Measurements from ENCODE around the gene SMCO1.
"Not testable (repeated sequence)": the region's sequence is repeated elsewhere in the genome, so short reads cannot be mapped to it uniquely, and the experiment has no call there.

The SMCO1 gene

DNA sequence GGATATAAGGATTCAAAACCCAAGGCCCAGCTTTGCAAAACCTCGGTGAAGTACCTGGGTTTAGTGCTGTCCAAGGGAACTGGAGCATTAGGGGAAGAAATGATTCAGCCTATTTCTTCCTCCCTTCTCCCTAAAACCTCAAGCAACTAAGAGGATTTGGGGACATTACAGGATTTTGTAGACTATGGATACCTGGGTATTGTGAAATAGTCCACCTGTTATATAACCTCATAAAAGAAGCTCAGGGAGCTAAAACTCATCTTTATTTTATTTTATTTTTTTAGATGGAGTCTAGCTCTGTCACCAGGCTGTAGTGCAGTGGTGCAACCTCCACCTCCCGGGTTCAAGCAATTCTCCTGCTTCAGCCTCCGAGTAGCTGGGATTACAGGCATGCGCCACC, 8.7 kb upstream of the SMCO1 start:
- no peak for DNase-seq (ENCODE audit: low read depth, low spot score)

DNA sequence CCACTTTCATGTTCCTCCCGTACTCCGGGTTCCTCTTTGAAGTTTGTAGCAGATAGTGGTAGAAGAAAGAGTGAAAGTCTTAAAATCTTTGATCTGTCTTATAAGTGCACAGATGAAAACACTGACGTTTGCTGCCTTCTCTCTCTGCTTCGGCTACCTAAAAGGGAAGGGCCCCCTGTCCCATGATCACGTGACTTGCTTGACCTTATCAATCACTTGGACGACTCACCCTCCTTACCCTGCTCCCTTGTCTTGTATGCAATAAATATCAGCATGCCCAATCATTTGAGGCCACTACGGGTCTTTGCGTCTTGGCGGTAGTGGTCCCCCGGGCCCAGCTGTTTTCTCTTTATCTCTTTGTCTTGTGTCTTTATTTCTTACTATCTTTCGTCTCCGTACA, 6.1 kb upstream of the SMCO1 start:
- DNase-seq (ENCODE audit: low read depth, low spot score), result not testable (repeated sequence)

DNA sequence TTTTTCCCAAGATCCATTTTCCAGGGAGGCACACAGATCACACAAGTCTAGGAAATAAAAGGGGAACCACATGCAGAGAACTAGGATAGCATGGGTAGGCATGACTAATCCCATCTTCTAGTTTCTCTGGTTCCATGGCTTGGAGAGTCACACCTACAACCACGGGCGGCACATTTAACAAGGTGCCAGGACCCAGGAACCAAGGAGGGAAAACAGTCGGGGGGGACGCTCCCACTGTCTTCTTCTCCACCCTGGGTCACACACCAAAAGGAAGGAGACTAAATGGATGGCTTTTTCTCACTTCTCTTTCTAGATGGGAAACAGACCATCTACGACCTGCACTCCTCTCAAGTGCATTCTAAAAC, 4.6 kb upstream of the SMCO1 start:
- no peak for DNase-seq (ENCODE audit: low read depth, low spot score)

DNA sequence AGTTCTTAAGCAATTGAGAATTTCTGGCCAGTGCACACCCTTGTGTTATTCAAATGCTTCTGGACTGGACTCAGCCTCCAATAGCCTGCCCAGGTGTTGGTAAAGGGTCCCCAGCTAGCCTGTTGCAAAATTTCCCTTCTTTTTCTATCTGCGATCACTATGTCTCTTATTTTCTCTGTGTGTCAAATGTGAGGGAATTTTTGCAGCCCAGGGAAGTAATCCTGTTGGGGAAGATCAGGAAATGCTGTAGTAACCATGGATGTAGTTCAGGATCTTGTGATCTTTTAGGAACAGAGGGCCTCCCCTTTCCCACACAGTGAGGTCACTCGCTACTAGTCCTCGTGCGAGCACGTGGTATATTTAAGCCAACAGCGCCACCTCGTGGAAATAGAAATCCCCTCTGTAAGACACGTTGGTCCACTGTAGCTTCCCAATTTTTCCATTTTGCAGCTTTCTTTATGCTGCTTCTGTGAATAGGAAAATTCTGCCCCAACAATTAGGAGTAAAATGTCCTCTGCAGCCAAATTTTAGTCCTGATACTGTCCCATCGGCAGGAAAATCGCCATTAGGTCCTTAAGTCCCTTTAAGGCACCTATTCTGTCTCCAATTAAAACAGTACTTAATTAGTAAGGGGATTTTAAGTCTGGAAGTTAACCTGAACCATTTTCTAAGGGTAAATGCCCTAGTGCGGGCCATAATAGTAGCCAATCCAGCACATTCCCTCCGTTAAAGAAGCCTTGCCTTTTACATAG, 4.0 kb upstream of the SMCO1 start:
- peak; percentile 32 for DNase-seq (ENCODE audit: low read depth, low spot score)

DNA sequence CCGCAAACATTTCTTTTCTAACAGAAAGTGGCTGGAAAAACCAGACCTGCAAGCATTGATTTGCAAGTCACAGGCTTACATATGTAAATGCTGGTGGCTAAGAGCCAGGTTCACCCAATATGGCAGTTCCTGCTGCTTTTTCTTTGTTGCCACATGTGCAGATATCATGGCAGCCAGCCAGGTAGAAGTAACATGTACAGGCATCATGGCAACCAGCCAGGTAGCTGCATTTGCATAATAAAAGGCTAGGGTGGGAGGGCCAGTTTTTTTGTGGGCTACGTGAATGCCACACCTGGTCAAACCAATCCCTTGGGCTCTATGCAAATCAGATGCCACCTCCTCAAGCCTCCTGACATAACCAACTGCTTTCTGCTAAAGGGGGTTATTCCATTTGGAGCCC, 2.8 kb upstream of the SMCO1 start:
- DNase-seq (ENCODE audit: low read depth, low spot score), result no peak

DNA sequence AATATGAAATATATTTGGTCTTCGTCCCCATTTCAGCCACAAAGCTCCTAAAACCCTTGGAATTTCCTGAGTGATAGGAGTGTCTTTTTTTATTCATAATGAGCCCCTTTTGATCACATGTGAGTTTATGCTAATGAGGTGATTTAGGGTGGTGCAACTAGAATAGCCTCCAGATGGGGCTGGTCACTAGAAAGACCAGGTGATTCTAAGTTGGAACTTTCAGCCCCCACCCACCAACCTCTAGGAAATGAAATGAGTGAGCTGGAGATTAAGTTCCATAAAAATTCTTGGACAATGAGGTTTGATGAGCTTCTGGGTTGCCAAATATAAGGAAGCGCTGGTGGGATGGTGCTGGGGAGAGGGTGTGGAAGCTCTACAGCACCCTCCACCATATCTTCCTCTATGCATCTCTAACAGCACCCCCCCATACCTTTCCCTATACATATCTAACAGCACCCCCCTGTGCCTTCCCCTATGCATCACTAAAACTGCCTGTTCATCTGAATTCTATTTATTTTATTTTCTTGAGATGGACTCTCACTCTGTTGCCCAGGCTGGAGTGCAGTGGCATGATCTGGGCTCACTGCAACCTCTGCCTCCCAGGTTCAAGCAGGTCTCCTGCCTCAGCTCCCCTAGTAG, 2.1 kb upstream of the SMCO1 start:
- no peak for DNase-seq (ENCODE audit: low read depth, low spot score)

DNA sequence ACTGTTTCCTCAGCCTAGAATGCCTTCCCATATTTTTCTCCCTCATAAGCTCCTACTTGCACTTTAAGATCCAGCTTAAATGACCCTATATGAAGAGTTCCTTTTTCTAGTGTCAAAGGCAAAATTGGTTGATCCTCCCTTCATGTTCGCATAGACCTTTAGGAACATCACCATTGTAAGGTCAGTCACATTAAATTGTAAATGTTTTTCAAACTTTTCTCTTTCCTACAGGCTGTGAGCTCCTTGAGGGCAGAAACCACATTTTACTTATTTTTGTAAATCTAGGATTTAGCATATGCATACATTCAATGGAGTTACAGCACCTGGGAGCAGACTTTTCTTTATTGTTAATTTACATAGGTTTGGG, 813 bp downstream of the SMCO1 start:
- no peak for DNase-seq (ENCODE audit: low read depth, low spot score)

DNA sequence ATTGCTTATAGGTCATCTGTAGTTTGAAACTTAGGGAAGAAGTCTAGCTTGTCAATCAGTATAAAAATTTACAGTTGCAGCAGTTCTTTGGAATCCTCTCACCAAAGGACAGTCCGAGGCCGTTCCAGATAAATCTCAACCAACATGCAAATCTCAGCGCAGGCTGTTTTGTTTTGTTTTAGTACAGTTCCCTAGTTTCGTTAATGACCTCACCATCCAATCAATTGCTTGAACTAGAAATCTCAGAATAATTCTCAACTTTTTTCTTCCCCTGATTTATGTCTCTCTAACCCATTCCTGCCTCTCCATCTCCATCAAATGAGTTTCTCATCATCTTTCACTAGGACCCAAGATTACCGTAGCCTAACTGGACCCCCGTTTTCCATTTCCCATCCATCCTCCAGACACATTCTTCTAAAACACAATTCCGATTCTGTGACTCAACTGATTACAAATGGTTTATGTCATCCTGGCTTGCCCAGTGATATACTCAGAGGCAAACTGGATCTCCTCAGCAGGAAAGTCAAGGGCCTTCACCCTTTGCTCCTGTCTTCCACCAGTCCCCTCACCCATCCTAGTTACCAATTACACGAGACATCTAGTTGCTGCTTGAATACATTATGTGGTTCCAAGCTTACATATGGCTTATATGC, 1.3 kb downstream of the SMCO1 start:
- no peak for DNase-seq (ENCODE audit: low read depth, low spot score)

DNA sequence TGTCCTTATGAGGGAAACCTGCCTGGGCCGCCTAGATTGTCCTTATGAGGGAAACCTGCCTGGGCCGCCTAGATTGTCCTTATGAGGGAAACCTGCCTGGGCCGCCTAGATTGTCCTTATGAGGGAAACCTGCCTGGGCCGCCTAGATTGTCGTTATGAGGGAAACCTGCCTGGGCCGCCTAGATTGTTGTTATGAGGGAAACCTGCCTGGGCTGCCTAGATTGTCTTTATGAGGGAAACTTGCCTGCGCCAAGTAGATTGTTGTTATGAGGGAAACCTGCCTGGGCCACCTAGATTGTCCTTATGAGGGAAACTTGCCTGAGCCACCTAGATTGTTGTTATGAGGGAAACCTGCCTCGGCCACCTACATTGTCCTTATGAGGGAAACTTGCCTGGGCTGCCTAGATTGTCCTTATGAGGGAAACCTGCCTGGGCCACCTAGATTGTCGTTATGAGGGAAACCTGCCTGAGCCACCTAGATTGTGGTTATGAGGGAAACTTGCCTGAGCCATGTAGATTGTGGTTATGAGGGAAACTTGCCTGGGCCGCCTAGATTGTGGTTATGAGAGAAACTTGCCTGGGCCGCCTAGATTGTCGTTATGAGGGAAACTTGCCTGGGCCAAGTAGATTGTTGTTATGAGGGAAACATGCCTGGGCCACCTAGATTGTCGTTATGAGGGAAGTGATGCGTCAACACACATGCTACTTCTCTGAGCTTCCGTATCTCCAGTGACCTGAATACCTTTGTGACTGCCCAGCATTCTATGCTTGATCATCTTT, 3.3 kb downstream of the SMCO1 start:
- DNase-seq (ENCODE audit: low read depth, low spot score), result not testable (repeated sequence)

DNA sequence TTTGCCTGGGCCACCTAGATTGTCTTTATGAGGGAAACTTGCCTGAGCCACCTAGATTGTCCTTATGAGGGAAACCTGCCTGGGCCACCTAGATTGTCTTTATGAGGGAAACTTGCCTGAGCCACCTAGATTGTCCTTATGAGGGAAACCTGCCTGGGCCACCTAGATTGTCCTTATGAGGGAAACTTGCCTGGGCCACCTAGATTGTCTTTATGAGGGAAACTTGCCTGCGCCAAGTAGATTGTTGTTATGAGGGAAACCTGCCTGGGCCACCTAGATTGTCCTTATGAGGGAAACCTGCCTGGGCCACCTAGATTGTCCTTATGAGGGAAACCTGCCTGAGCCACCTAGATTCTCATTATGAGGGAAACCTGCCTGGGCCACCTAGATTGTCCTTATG, 4.0 kb downstream of the SMCO1 start:
- DNase-seq (ENCODE audit: low read depth, low spot score), result not testable (repeated sequence)

DNA sequence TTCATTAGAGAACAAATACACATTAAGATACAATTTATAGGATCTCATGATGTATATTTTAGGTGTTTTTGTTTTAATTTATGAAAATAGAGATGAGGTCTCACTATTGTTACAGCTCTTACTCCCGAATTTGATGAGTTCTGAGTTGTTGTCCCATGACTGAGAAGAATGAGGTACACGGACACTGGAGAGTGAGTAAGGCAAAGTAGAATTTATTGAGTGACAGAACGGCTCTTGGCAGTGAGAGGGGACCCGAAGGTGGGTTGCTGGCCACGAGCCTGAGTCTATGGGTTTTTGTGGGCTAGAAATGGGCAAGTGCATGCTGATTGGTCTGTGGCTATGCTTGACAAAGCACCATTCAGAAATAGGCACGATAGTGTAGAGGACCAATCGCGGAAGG, 8.5 kb downstream of the SMCO1 start:
- DNase-seq (ENCODE audit: low read depth, low spot score), result no peak

DNA sequence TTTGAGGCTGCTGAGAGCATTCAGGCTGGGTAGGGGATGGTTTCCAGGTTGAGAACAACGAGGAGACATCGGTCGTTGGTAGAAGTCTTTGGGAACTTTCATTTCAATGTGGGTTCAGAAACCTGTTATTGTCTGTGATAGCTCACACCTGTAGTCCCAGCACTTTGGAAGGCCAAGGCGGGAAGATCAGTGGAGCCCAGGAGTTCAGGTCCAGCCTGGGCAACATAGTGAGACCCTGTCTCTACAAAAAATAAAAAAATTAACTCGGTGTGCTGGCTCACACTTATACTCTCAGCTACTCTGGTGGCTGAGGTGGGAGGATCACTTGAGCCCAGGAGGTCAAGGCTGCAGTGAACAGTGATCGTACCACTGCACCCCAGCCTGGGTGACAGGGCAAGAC, 10.6 kb downstream of the SMCO1 start:
- no peak for DNase-seq (ENCODE audit: low read depth, low spot score)

DNA sequence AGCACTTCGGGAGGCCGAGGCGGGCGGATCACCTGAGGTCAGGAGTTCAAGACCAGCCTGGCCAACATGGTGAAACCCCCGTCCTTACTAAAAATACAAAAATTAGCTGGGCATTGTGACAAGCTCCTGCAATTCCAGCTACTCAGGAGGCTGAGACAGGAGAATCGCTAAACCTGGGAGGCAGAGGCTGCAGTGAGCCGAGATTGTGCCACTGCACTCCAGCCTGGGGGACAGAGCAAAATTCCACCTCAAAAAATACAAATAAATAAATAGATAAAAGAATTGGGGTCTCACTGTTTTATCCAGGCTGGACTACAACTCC, 11.1 kb downstream of the SMCO1 start:
- DNase-seq (ENCODE audit: low read depth, low spot score), result not testable (repeated sequence)

DNA sequence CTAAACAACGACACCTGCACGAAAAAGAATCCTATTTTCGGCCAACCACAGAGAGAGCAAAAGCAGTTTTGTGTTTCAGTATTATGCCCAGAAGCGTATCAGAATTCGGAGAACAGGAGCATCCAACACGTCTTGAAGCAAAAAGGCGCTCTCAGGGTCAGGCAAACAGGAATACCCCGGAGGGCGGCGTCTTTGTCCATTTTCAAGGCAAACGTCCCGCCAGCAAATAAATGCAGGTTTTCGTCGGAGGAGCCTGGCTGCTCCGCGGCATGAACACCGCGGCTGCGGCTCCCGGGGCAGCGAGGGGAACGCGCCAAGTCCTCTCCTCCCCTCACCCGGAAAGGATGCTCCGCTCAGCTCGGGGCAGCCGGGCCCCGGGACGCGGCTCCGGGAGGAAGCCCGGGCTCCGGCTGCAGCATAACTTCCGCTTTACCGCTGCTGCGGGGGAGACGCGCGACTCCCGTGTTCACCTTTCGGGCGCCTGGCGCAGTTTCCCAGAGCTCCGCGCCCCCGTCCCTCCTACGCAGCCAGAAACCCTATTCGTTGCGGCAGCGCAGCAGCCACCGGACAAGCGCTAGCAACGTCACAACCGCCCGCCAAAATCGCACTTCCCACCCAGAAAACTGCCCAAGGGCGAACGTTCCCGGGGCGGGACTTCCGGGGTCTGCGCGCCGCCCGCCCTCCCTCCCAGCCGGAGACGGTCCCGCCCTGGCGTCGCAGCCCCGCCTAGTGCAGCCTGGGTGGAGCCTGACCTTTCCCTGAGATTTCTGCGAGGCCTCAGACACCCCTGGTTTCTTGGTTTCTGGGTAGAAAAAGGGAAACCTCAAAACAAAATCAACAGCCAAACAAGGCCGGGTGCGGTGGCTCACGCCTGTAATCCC, 11.7 kb downstream of the SMCO1 start, which contains the start of gene RNF168:
Gene RNF168, minus strand, starts transcription at position 573 of the 881 bp plus-strand sequence. CDS start 595 bp downstream, outside the sequence.
- DNase-seq (ENCODE audit: low read depth, low spot score), result peak; percentile 76

DNA sequence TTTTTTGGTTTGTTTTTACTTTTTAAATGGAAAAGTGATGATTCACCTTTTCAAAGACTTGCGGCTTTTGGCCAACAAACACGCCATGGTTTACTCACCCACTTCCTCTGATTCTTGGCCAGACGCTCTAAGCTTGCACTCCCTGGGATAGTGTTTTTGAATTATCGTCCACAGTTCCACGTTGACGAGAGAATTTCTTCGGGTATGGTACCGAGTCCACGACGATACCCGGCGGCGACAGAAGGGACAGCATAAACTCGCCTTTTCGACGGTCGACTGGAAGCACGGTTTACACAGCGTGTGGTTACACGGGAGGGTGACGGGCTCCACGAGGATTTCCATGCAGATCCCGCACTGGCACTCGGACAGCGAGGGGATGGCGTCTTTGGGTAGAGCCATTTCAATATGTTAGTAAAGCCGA, 12.4 kb downstream of the SMCO1 start:
- DNase-seq (ENCODE audit: low read depth, low spot score), result peak; percentile 32

DNA sequence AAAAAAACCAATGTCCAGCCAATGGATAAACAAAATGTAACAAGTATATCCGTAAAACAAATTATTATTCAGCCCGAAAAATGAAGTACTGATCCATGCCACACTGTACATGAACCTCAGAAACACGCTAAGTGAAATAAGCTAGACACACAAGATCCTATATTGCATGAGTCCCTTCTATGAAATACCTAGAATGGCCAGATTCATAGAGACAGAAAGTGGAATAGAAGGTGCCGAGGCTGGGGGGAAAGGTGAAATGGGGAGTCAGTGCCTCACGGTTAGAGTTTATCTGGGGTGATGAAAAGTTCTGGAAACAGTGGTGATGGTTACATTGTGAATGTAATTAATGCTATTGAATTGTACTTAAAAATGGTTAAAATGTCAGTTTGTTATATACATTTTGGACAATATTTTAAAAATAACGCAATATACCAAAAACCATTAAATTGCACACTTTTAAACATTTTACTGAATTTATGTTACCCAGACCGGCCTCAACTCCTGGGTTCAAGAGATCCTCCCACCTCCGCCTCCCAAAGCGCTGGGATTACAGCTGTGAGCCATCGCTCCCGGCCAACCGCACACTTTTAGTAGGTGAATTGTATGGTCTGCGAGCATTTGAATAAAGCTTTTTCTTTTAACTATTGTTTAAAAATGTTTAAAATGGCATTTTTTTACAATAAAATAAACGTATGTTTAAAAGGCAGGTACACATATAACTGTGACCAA, 13.7 kb downstream of the SMCO1 start:
- DNase-seq (ENCODE audit: low read depth, low spot score), result no peak

DNA sequence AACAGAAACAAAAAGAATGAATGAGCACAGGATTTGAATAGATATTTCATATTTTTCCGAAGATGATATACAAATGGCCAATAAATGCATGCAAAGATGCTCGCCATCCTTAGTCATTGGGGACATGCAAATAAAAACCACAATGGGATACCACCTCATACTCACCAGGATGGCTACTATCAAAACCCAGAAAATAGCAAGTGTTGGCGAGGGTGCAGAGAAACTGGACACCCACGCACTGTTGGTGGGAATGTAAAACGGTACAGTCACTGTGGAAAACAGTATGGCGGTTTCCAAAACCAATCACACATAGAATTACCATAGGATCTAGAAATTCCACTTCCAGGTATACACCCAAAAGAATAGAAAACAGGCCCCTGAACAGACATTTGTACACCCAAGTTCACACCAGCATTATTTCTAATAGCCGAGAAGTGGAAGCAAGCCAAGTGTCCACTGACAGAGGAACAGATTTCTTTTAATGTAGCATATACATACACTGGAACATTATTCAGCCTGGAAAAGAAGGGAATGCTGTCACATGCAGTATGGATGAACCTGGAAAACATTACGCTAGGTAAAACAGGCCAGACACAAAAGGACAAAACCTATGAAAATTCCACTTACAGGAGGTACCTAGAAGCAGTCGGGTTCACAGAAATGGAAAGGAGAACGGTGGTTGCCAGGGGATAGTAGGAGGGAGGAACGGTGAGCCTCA, 15.2 kb downstream of the SMCO1 start:
- DNase-seq (ENCODE audit: low read depth, low spot score), result no peak

DNA sequence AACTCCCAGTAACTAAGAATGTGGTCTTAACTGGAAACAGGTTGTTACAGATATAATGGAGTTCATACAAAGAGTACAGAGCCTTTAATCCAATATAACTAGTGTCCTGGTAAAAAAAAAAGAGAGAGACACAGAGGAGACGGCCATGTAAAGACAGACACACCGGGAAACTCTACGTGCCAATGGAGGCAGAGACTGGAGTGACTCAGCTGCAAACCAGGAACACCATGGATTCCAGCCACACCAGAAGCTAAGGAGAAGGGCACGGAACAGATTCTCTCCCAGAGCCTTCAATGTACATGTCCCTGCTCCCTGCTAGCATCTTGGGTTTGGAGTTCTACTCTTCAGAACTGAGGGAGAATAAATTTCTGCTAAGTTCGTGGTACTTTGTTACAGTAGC, 16.1 kb downstream of the SMCO1 start:
- no peak for DNase-seq (ENCODE audit: low read depth, low spot score)

DNA sequence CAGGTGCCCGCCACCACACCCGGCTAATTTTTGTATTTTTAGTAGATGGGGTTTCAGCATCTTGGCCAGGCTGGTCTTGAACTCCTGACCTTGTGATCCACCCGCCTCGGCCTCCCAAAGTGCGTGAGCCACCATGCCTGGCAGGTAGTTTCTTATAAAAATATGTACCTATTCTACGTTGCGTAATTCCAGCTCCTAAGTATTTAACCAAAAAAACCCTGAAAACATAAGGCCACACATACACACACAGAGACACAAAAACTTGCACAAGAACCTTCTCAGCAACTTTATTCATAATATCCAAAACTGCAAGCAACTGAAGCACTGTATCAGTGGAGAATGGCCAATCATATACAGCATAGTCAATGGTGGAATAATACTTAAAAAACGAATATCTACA, 16.8 kb downstream of the SMCO1 start:
- no peak for DNase-seq (ENCODE audit: low read depth, low spot score)

DNA sequence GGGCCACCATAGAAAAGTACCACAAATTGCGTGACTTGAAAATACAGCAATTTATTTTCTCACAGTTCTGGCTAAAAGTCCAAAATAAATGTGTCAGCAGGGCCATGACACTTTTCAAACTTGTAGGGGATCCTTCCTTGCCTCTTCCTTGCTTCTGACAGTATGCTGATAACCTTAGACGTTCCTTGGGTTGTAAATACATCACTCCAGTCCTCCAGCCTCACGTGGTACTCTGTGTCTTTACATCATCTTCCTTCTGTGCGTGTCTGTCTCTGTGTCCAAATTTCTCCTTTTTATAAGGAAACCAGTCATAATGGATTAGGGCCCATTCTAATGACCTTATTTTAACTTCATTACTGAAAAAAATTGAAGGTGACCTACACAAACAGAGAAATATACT, 19.0 kb downstream of the SMCO1 start:
- DNase-seq (ENCODE audit: low read depth, low spot score), result no peak
